Upper lobe of right lung (tissue), 1 donor: ENCODE data around the gene LRMDA. TPM values are rescaled to one million over a fixed set of nuclear protein-coding genes. Genes with fewer than 3 reads are reported as not detected.

Experiments
- ATAC-seq: fragments of 200-7000 bp; cut with Tn5 transposase; one replicate; pipeline ENCODE4 v1.9.1; 2020; ENCODE audit warnings: mild to moderate bottlenecking, moderate library complexity
- DNase-seq: peaks from one replicate; pipeline ENCODE4 v3.0.0-alpha.2; 2020
- H3K27ac ChIP-seq: fragments of 200-600 bp; one replicate; pipeline ENCODE4 v1.8.0; 2022
- H3K27me3 ChIP-seq: fragments of 200-600 bp; one replicate; pipeline ENCODE4 v1.8.0; 2022; ENCODE audit warnings: mild to moderate bottlenecking
- H3K36me3 ChIP-seq: fragments of 200-600 bp; one replicate; pipeline ENCODE4 v1.8.0; 2022
- H3K4me1 ChIP-seq: fragments of 200-600 bp; one replicate; pipeline ENCODE4 v1.8.0; 2022
- H3K4me3 ChIP-seq: fragments of 200-600 bp; one replicate; pipeline ENCODE4 v1.8.0; 2022; ENCODE audit warnings: mild to moderate bottlenecking
- H3K9me3 ChIP-seq: fragments of 200-600 bp; one replicate; pipeline ENCODE4 v1.8.0; 2022
- CTCF ChIP-seq: fragments of 200-600 bp; IDR thresholded peaks from one replicate; pipeline ENCODE4 v1.8.0; 2022; ENCODE audit warnings: antibody characterized with exemption
- intact Hi-C: fragments of 100-400 bp; cut with DNase I; formaldehyde crosslinking; loops from one replicate; pipeline ENCODE4 v1.11.0; 2022
- total RNA-seq: library from RNA; stranded (reverse); fragmentation: NEBNext Ultra II Directional; extraction: Animal tissue kit (Norgen Biotek cat#: 25700); gene quantifications from one replicate; pipeline ENCODE4 v1.2.1, GENCODE V29; 2021
- donor health status: DM: no; HTN: yes; CAD: no; lungs with severe emphysema.

Gene LRMDA
- total RNA-seq, 1 donor from 2014 or later = 20.0 TPM

- intact Hi-C loops = no loop called here
- DNase-seq = no peak
- H3K36me3 ChIP-seq = no peaks in the 10 kb centered on the region
- no peak for TF ChIP-seq CTCF
- no peaks in the 10 kb centered on the region for H3K27me3 ChIP-seq
- H3K4me3 ChIP-seq = no peak overlapping the region
- no peak for ATAC-seq
- peaks cover 9% of the 10 kb centered on the region for H3K9me3 ChIP-seq
- H3K27ac ChIP-seq = no peak overlapping the region
- H3K4me1 ChIP-seq = no peaks in the 10 kb centered on the region
Observed at GRCh38 chr10:75582102-75582501, 150.7 kb downstream of the LRMDA start.

GRCh38 chr10:75585294-75585693 is 153.9 kb downstream of the LRMDA start:
- Histone ChIP-seq H3K27me3 (no peaks in the 10 kb centered on the region), H3K4me1 (no peaks in the 10 kb centered on the region), H3K4me3 (no peak overlapping the region), H3K36me3 (no peaks in the 10 kb centered on the region), H3K9me3 (peaks cover 9% of the 10 kb centered on the region), H3K27ac (no peak overlapping the region)
- no peak for TF ChIP-seq CTCF
- intact Hi-C loops = no loop called here
- DNase-seq (no peak), ATAC-seq (no peak)

- no peak overlapping the region for H3K4me3 ChIP-seq
- peaks cover 6% of the 10 kb centered on the region for H3K9me3 ChIP-seq
- intact Hi-C loops = no loop called here
- DNase-seq (no peak), ATAC-seq (no peak)
- H3K36me3 ChIP-seq = no peaks in the 10 kb centered on the region
- H3K4me1 ChIP-seq = no peaks in the 10 kb centered on the region
- H3K27ac ChIP-seq = no peak overlapping the region
- TF ChIP-seq CTCF = no peak
- H3K27me3 ChIP-seq = no peaks in the 10 kb centered on the region
Observed at GRCh38 chr10:75586814-75587213, 155.4 kb downstream of the LRMDA start.

GRCh38 chr10:75588031-75588430 is 156.6 kb downstream of the LRMDA start:
- no peak for DNase-seq
- ATAC-seq = no peak
- no peak overlapping the region for H3K27ac ChIP-seq
- intact Hi-C loops = no loop called here
- H3K4me1 ChIP-seq = no peaks in the 10 kb centered on the region
- no peaks in the 10 kb centered on the region for H3K36me3 ChIP-seq
- TF ChIP-seq CTCF = no peak
- H3K4me3 ChIP-seq = no peak overlapping the region
- H3K9me3 ChIP-seq = no peaks in the 10 kb centered on the region
- no peaks in the 10 kb centered on the region for H3K27me3 ChIP-seq

GRCh38 chr10:75589895-75590654 is 158.7 kb downstream of the LRMDA start:
- H3K36me3 ChIP-seq = no peaks in the 10 kb centered on the region
- TF ChIP-seq CTCF = no peak
- DNase-seq (no peak), ATAC-seq (no peak)
- H3K4me3 ChIP-seq = no peak overlapping the region
- intact Hi-C loops = no loop called here
- H3K9me3 ChIP-seq = no peaks in the 10 kb centered on the region
- no peak overlapping the region for H3K27ac ChIP-seq
- no peaks in the 10 kb centered on the region for H3K27me3 ChIP-seq
- no peaks in the 10 kb centered on the region for H3K4me1 ChIP-seq
